Measurements from ENCODE around the gene USP17L26. TPM values are rescaled to one million over a fixed set of nuclear protein-coding genes. Genes with fewer than 3 reads are reported as not detected.

Gene USP17L26
- not detected in 5 replicates for total RNA-seq (2022; extraction: Qiagen RNA extraction)

GRCh38 chr4:9334358-9334757, at the start of gene USP17L26:
USP17L26 (plus strand) TSS chr4:9334658; CDS start chr4:9334658, 0 bp downstream.

GRCh38 chr4:9324865-9325264, 9.6 kb upstream of the USP17L26 start, which contains the start of gene USP17L24:
USP17L24 (plus strand) TSS chr4:9325165; CDS start chr4:9325165, 0 bp downstream.

GRCh38 chr4:9329611-9330010, 4.8 kb upstream of the USP17L26 start, which contains the start of gene USP17L25:
USP17L25 (plus strand) TSS chr4:9329911; CDS start chr4:9329911, 0 bp downstream.

GRCh38 chr4:9339103-9339502, 4.6 kb downstream of the USP17L26 start, which contains the start of gene USP17L5:
USP17L5 (plus strand) TSS chr4:9339403; CDS start chr4:9339403, 0 bp downstream.

GRCh38 chr4:9343848-9344247, 9.4 kb downstream of the USP17L26 start, which contains the start of gene USP17L27:
USP17L27 (plus strand) TSS chr4:9344148; CDS start chr4:9344148, 0 bp downstream.

GRCh38 chr4:9348593-9348992, 14.1 kb downstream of the USP17L26 start, which contains the start of gene USP17L28:
USP17L28 (plus strand) TSS chr4:9348893; CDS start chr4:9348893, 0 bp downstream.

GRCh38 chr4:9353338-9353737, 18.9 kb downstream of the USP17L26 start, which contains the start of gene USP17L29:
USP17L29 (plus strand) TSS chr4:9353638; CDS start chr4:9353638, 0 bp downstream.

GRCh38 chr4:9362829-9363228, 28.4 kb downstream of the USP17L26 start, which contains the start of gene USP17L30:
USP17L30 (plus strand) TSS chr4:9363129; CDS start chr4:9363129, 0 bp downstream.

Other genes with a start within 250 kb of the USP17L26 start
- gene FAM90A26, start 164.2 kb upstream of the USP17L26 start, total RNA-seq (2022; extraction: Qiagen RNA extraction), result not detected in 5 replicates
- gene USP17L10, start 124.0 kb upstream of the USP17L26 start, total RNA-seq (2022; extraction: Qiagen RNA extraction), result not detected in 5 replicates
- not detected in 5 replicates for gene USP17L11, start 119.3 kb upstream of the USP17L26 start, total RNA-seq (2022; extraction: Qiagen RNA extraction)
- not detected in 5 replicates for gene USP17L12, start 114.5 kb upstream of the USP17L26 start, total RNA-seq (2022; extraction: Qiagen RNA extraction)
- gene USP17L13, start 109.8 kb upstream of the USP17L26 start, total RNA-seq (2022; extraction: Qiagen RNA extraction), result not detected in 5 replicates
- gene USP17L15, start 100.3 kb upstream of the USP17L26 start, total RNA-seq (2022; extraction: Qiagen RNA extraction), result not detected in 5 replicates
- not detected in 5 replicates for gene USP17L17, start 90.8 kb upstream of the USP17L26 start, total RNA-seq (2022; extraction: Qiagen RNA extraction)
- gene USP17L18, start 86.0 kb upstream of the USP17L26 start, total RNA-seq (2022; extraction: Qiagen RNA extraction), result not detected in 5 replicates
- not detected in 5 replicates for gene USP17L19, start 81.3 kb upstream of the USP17L26 start, total RNA-seq (2022; extraction: Qiagen RNA extraction)
- gene USP17L20, start 76.5 kb upstream of the USP17L26 start, total RNA-seq (2022; extraction: Qiagen RNA extraction), result not detected in 5 replicates
- not detected in 5 replicates for gene USP17L21, start 71.8 kb upstream of the USP17L26 start, total RNA-seq (2022; extraction: Qiagen RNA extraction)
- not detected in 5 replicates for gene USP17L22, start 67.0 kb upstream of the USP17L26 start, total RNA-seq (2022; extraction: Qiagen RNA extraction)
- gene USP17L24, start 9.5 kb upstream of the USP17L26 start, total RNA-seq (2022; extraction: Qiagen RNA extraction), result not detected in 5 replicates
- not detected in 5 replicates for gene USP17L25, start 4.7 kb upstream of the USP17L26 start, total RNA-seq (2022; extraction: Qiagen RNA extraction)
- gene USP17L5, start 4.7 kb downstream of the USP17L26 start, total RNA-seq (2022; extraction: Qiagen RNA extraction), result not detected in 5 replicates
- not detected in 5 replicates for gene USP17L27, start 9.5 kb downstream of the USP17L26 start, total RNA-seq (2022; extraction: Qiagen RNA extraction)
- gene USP17L28, start 14.2 kb downstream of the USP17L26 start, total RNA-seq (2022; extraction: Qiagen RNA extraction), result not detected in 5 replicates
- not detected in 5 replicates for gene USP17L29, start 19.0 kb downstream of the USP17L26 start, total RNA-seq (2022; extraction: Qiagen RNA extraction)
- not detected in 5 replicates for gene USP17L30, start 28.5 kb downstream of the USP17L26 start, total RNA-seq (2022; extraction: Qiagen RNA extraction)
- gene DEFB131A, start 109.8 kb downstream of the USP17L26 start, total RNA-seq (2022; extraction: Qiagen RNA extraction), result not detected in 5 replicates

Measured in A549 treated with dexamethasone at 1 μM for 4 hours (cell line).